ENCODE results near the gene SFXN5. TPM values are rescaled to one million over a fixed set of nuclear protein-coding genes. Genes with fewer than 3 reads are reported as not detected.

Gene SFXN5
- total RNA-seq, 6 experiments from 2014 or later = 33.1 to 73.4 (median 56.6) TPM

DNA sequence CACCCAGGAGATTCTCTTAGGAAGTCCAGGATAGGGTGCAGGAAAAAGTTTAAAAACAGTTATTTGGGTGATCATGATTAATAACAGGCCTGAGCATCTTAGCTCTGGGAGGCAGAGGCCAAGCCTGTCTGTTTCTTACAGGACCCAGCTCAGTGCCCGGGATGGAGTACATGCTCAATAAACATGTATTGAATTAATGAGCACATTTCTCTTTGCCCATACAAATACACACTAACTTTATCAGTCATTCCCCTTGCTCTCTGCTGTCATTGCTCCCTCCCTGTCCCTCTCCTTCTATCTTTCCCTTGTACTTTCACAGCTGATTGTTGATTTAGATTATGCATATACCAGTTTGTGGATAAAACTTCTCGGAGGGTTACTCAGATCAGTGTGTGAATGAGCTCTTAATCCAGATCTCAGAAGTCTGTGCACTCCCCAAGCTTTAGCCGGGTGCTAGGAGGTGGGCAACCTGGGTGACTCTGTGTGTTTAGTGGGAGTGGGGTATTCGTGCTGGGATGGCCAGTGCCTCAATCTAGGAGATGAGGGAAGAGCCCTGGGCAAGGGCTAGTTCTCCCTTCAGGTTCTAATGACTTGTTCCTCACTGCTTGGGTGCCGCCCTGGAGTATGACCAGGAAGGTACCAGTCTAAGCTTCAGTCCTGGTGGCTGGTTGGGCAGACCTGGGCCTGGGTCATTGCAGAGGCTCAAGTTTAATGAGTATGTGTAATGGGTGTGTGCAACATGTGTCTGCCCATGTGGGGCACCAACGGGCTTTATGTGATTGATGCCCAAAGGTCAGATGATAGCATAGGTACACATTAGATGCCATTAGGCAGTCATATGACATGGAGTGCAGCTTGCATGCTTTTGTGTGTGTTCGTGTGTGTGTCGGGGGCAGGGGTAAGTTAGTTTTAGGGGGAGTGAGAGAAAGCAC lies 143.6 kb downstream of the SFXN5 start:
- peaks cover 19 to 21% of the 10 kb centered on the region in 2 donors for H3K27me3 ChIP-seq
- no peak for ATAC-seq
- no peak for TF ChIP-seq CTCF (IDR thresholded peaks at IDR 0.05)
- TF ChIP-seq POLR2A (IDR thresholded peaks at IDR 0.05) = no peak
- DNase-seq = no peak
- H3K4me3 ChIP-seq = no peak overlapping the region
- no peak overlapping the region for H3K27ac ChIP-seq
- H3K9me3 ChIP-seq = no peaks in the 10 kb centered on the region
- H3K36me3 ChIP-seq = no peaks in the 10 kb centered on the region
- intact Hi-C loops (cut with DNase I) = no loop called here
- no peaks in the 10 kb centered on the region for H3K4me1 ChIP-seq
- WGBS (ENCODE audit: insufficient coverage, low coverage, low lambda C conversion rate, missing lambda C conversion rate) = 74% methylated on average over 7 of the region's 8 CpGs

- TF ChIP-seq POLR2A (IDR thresholded peaks at IDR 0.05) (no peak), CTCF (IDR thresholded peaks at IDR 0.05) (no peak)
- H3K4me3 ChIP-seq = no peak overlapping the region
- H3K27me3 ChIP-seq = peaks cover 19 to 24% of the 10 kb centered on the region in 2 donors
- H3K27ac ChIP-seq = no peak overlapping the region
- ATAC-seq = no peak
- WGBS (ENCODE audit: insufficient coverage, low coverage, low lambda C conversion rate, missing lambda C conversion rate) = 59% methylated on average over 6 of the region's 6 CpGs
- no peaks in the 10 kb centered on the region for H3K9me3 ChIP-seq
- intact Hi-C loops (cut with DNase I) = no loop called here
- no peak for DNase-seq
- no peaks in the 10 kb centered on the region for H3K36me3 ChIP-seq
- no peaks in the 10 kb centered on the region for H3K4me1 ChIP-seq
Measured at GRCh38 chr2:72926811-72927465, 144.6 kb downstream of the SFXN5 start.

DNA sequence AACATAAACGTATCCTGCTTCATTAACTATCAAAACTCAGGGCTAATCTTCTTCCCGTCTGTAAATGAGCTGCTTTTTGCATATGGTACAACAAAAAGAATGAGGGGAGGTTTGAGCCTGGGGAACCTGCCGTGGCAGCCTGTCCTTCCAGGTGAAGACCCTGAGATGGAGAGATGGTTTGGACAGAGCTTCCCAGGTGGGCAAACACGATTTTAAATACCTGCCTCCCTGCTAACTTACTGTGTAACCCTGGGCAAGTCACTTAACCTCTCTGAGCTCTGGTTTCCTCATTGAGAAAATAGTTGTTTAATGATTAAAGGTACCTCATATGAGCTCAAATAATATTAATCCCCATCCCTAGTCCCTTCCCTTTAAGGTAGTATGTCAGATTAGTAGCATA lies 145.1 kb downstream of the SFXN5 start:
- H3K36me3 ChIP-seq = no peaks in the 10 kb centered on the region
- DNase-seq = no peak
- WGBS (ENCODE audit: insufficient coverage, low coverage, low lambda C conversion rate, missing lambda C conversion rate) = 21% methylated on average over 4 of the region's 4 CpGs
- no peaks in the 10 kb centered on the region for H3K9me3 ChIP-seq
- H3K4me1 ChIP-seq = no peaks in the 10 kb centered on the region
- H3K27me3 ChIP-seq = peaks cover 19 to 30% of the 10 kb centered on the region in 2 donors
- ATAC-seq = no peak
- TF ChIP-seq POLR2A (IDR thresholded peaks at IDR 0.05) (no peak), CTCF (IDR thresholded peaks at IDR 0.05) (no peak)
- no peak overlapping the region for H3K4me3 ChIP-seq
- intact Hi-C loops (cut with DNase I) = no loop called here
- H3K27ac ChIP-seq = no peak overlapping the region

GRCh38 chr2:72925328-72925943 lies 146.1 kb downstream of the SFXN5 start:
- Histone ChIP-seq H3K36me3 (no peaks in the 10 kb centered on the region), H3K27me3 (peaks cover 21 to 39% of the 10 kb centered on the region in 2 donors), H3K4me1 (peaks cover 0 to 2% (median 0%) of the 10 kb centered on the region in 4 donors), H3K9me3 (no peaks in the 10 kb centered on the region), H3K27ac (no peak overlapping the region), H3K4me3 (no peak overlapping the region)
- no peak for TF ChIP-seq POLR2A (IDR thresholded peaks at IDR 0.05)
- TF ChIP-seq CTCF (IDR thresholded peaks at IDR 0.05) = no peak
- 8% methylated on average over 13 of the region's 26 CpGs for WGBS (ENCODE audit: insufficient coverage, low coverage, low lambda C conversion rate, missing lambda C conversion rate)
- no peak for DNase-seq
- ATAC-seq = no peak
- intact Hi-C loops (cut with DNase I) = no loop called here

Measured in right lobe of liver (tissue), 6 donors.